ENCODE results near the gene PIGV.
A peak's percentile ranks its signal among the peaks of the same experiment; 100 is the strongest.
"Not testable (repeated sequence)": the region's sequence is repeated elsewhere in the genome, so short reads cannot be mapped to it uniquely, and the experiment has no call there.

The PIGV gene

DNA sequence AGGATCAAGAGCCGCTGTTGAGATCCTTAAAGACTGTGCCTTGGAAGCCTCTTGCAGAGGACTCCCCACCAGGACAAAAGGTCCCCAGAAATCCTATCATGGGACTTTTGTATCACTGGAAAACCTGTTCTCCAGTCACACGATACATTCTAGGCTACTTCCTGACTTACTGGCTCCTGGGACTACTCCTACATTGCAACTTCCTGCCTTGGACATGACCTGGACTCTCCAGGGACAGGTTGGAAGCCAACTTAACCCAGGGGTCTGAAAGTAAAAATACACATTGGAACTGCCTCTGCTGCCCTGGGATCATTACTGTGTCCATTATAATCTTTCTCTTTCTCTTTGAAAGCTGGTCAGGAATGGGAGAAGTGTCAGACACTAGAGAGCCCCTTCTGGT lies 9.9 kb downstream of the PIGV start:
- DNase-seq, result no peak

DNA sequence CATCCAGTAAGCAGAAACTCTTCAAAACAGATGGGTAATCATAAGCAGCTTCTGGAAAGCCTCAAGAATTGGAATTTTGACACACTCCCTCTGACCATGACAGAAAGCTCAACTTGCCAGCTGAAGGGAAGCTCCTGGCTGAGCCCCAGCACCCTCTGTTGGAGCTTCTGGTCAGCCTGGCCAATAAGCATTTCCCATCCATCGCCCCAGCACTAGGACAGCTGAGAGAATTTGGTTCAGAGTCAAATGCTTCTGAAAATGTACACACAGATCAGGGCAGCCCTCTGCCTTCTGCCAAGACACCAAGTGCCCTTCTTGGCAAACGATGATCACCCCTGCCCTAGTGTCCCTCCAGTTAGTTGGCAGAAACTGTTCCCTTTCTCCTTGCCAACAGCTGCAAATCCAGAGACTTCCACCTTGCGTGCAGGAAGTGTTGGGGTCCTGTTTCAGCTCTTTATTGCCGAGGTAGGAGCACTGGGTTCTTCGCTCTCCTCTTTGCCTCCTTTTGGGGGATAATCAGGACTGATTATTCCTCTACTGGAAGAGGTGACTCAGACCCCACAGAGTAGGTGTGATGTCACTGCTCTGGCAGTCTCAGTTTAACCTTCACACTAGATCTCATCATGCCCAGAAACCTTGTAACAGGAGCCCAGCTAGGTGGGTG lies 11.9 kb downstream of the PIGV start:
- no peak for DNase-seq

DNA sequence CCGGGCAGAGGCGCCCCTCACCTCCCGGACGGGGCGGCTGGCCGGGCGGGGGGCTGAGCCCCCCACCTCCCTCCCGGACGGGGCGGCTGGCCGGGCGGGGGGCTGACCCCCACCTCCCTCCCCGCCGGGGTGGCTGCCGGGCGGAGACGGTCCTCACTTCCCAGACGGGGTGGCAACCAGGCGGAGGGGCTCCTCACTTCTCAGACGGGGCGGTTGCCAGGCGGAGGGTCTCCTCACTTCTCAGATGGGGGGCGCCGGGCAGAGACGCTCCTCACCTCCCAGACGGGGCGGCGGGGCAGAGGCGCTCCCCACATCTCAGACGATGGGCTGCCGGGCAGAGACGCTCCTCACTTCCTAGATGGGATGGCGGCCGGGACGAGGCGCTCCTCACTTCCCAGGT lies 16.2 kb downstream of the PIGV start:
- not testable (repeated sequence) for DNase-seq

DNA sequence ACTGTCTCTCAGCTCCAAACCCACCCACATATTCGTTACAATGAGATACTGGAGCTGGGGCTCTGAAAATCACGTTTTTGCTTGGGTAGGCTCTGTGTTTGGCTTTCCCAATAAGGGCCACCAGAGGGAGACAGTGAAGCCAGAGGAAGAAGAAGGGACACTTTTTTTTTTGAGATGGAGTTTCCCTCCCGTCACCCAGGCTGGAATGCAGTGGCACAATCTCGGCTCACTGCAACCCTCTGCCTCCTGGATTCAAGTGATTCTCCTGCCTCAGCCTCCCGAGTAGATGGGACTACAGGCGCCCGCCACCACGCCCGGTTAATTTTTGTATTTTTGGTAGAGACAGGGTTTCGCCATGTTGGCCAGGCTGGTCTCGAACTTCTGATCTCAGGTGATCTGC lies 22.4 kb downstream of the PIGV start:
- peak; percentile 66 for DNase-seq

DNA sequence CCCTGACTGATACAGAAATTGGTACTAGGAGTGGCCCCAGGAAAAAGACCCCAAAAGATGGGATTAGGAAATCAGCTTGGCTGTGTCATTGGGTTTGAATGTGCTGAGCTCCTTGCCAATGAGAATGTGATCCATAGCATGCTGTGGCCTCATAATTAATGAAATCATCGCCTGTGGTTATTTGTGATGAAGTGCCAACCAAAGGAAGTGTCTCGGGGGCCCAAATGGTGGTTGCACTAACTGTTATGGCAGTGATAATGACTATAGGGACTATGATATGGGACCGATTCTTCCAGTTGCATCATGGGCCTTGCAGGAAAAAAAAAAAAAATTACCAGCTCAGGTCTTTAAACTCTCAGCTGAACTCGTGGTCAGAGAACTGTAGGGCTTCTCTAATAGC lies 23.3 kb downstream of the PIGV start:
- DNase-seq, result no peak

DNA sequence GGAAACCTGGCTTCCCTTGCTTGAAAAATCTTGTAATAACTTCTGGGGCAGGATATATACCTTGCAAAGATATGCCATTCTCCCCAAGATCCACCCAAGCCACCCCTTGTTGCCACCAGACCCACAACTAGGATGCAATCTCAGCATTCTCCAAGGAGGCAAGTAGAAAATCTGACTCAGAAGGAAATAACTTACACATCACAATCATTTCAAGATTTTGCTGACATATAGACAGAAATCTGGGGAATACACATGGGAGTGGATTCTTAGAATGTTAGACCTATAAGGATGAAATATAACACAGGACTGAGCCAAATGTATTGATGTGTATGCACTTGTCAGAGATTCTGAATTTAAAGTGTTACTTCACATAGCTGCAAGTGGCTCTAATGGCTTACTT lies 24.0 kb downstream of the PIGV start:
- DNase-seq, result no peak

DNA sequence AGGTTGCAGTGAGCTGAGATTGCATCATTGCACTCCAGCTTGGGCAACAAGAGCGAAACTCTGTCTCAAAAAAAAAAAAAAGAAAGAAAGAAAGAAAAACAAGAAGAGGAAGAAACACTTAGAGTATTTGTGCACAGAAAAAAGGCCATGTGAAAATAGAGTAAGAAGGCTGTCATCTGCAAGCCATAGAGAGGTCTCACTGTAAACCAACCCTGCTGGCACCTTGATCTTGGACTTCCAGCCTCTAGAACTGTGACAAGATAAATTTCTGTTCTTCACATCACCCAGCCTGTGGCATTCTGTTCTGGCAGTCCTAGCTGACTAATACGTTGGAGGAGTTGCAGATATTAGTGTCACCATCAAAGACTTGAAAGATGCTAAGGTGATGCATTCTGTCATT lies 26.6 kb downstream of the PIGV start:
- no peak for DNase-seq

DNA sequence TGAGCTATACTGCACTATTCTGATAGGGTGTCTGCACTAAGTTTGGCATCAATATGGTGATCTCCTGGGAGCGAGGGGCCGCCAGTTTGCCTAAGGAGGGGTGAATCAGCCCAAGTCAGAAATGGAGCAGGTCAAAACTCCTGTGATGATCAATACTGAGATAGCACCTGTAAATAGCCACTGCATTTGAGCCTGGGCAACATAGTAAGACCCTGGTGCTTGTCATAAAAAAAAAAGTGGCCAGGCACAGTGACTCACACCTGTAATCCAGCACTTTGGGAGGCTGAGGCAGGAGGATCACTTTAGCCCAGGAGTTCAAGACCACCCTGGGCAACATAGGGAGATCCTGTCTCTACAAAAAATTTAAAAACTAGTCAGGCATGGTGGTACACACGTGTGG lies 27.1 kb downstream of the PIGV start:
- DNase-seq, result no peak

DNA sequence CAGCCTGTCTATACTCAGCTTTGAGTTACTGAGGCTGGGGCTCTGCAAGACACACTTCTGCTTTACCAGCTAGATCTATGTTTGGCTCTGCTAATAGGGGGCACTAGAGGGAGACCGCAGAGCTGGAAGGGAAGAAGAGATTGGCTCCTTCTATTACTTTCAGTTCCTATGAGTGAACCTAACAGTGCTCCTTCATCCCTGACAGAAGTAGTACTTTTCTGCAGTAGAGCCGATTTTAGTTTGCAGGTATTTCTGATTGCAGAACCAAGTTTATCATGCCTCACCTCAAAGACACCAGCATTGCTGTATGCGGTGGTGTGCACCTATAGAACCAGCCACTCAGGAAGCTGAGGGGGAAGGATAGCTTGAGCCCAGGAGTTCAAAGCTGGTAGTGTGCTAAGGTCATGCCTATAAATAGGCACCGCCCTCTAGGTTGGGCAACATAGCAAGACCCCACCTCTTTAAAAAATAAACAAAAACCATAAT lies 33.1 kb downstream of the PIGV start:
- DNase-seq, result peak; percentile 6

DNA sequence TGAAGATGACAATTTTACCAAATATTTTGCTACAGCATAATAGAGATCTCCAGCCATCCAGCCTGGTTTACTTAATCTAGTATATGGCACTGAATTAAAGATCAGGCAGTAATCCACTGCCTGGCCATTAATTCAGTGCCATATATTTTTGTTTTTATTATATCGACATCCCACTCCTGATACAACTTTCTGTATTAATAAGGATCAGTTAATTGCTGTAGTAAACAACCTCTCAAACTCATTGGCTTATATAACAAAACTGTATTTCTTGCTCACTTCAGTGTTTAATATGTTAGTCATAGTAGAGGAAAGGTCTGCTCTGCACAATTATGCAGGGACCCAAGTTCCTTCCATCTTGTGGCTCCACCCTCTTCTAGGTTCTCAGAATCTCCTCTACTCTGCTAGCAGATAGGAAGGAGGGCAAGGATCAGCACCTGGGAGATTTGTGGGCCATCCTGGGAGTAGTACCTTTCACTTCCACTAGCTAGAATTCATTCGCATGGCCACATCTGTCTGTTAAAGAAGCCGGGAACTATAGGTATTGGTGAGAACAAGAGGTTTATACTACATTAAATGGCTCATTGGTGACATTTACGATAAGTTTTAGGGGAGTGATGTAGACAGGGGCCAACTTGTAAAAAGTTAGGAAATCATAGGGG lies 35.1 kb downstream of the PIGV start:
- no peak for DNase-seq

DNA sequence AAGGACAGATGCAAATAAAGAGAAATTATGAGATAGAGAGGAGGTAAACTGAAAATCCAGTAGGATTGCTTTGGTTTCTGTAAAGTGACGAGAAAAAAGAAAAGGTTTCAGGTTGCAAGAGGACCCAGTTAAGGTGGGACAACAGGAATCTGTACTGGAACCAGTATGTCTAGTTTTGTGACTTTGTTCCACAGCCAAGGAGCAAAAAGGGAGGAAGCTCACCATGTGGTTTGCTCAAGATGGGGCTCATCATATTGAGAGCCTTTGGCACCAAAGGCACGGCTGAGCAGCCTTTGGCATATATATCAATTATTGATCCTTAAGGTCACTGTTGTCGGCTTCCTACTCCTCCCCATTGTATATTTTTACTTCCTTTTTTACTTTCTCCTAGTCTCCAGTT lies 37.0 kb downstream of the PIGV start:
- no peak for DNase-seq

DNA sequence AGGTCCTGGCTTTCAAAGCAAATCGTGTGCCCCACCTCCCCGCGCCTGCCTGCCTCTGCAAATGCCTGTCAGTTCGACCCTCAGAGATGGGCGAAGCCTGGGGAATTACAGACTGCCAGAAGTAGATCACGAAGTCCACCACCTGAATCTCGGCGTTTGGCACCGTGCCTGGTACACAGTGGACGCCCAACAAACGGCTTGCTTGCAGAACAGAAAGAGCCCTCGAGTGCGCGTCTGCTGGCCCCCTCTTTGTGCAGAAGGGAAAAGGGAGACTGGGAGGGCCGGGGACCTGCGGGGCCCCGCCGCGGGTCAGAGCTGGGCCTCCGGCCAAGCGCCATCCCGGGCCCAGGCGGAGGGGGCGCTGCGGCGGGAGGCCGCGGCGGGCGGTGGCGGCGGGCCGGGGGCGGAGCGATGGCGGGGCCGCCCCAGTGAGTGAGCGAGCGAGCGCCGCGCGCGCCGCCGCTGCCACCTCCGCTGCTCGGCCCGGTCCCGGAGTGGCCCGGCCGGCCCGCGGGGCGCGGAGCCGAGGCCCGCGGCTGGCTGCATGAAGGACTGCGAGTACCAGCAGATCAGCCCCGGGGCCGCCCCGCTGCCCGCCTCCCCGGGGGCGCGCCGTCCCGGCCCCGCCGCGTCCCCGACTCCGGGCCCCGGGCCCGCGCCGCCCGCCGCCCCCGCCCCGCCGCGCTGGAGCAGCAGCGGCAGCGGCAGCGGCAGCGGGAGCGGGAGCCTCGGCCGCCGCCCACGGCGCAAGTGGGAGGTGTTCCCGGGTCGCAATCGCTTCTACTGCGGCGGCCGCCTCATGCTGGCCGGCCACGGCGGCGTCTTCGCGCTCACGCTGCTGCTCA lies 38.7 kb downstream of the PIGV start, which contains the start of gene ZDHHC18:
ZDHHC18 (plus strand) TSS at position 428 of the 845 bp plus-strand sequence; CDS start at position 545, 117 bp downstream.
- peak; percentile 71 for DNase-seq

DNA sequence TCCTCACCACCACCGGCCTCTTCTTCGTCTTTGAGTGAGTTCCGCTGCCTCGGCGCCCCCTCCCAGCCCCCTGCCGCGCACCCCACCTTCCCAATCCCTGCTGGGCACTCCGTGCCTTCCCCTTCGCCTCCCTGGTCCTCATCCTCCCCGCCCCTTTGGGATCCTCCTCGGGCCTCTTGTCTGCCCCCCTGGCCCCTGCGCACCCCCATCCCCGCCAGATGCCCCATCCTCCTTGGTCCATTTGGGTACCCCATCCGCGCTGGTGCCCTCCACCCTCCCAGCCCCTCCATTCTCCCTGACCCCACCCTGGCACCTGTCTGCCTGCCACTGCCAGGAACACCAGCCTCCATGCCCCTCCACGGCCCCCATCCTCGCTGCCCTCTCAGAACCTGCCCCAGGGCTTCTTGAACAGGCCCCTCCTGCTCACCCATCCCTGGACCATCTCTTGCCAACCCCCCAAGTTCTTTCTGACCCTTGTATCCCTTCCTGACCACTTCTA lies 39.4 kb downstream of the PIGV start:
- DNase-seq, result no peak

DNA sequence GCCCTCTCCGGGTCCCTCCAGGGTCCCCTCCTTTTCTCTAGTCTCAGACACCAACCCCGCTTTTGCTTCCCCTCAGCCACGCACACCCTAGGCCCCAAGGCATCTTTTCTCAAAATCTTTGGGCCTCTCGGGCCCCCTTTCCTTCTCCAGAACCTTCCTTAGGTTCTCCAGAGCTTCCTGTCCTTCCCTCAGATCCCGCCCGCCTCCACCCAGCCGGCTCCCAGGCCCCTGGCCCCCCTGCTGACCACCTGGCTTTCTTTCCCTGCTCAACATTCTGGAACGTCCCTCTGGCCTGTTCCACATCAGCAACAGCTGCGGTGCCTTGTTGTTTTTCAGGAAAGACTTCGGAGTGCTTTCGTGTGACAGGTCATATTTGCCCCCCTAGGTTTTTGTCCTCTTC lies 39.9 kb downstream of the PIGV start:
- no peak for DNase-seq

DNA sequence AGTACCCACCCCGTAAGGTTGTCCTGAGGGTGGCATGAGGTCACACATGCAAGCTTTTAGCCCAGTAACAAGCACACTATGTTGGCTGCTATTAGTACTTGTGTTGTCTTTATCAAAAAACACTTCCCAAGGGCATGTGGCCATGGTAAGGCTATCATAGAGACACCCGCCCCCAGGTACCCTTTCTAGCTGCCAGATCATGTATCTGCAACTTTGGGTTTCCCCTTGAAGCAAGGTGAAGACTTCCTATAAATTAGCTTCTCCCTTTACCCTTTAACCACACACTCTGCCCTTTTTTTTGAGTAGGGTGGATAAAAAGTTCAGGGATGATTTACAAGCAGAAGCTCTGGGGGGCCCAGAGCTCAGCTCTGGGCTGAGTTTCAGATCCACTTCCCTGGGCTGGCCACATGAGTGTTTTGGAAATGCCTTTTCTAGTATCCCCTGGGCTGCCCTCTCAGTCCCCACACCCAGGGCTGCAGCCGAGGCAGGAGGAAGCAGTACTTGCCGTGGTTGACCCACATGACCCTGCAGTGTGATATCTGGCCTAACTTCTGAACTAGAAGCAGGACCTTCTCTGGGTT lies 40.8 kb downstream of the PIGV start:
- DNase-seq, result no peak

DNA sequence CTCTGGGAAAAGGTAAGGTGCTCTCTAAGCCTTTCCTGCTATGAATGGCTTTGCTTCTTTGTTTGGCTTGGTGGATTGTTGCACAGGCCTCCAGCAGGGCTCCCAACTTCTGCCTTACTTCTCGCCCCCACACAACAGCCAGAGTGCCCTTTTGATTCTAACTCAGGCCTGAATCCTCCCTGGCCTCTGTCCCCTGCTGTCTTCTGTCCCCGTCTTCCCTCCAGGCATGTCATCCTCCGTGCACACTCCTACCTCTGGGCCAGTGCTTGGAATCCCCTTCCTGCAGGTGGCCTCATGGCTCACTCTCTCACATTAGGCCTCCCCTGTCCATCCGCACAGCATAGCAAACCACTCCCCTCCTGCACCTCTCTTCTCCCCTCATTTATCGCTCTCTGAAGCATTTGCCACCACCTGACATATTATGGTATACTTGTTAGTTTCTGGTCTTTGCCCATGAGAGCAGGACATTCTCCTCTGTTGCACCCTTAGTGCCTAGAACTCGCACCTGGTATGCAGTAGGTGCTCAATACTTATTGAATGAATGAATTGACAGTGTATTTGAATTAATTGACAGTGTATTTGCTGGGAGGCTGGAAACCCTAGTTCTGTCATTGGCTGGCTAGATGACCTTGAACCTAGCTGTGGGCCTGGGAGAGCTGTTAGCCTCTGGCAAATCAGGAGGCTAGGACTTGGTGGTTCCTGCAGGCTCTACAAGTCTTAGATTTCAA lies 41.6 kb downstream of the PIGV start:
- DNase-seq, result no peak

DNA sequence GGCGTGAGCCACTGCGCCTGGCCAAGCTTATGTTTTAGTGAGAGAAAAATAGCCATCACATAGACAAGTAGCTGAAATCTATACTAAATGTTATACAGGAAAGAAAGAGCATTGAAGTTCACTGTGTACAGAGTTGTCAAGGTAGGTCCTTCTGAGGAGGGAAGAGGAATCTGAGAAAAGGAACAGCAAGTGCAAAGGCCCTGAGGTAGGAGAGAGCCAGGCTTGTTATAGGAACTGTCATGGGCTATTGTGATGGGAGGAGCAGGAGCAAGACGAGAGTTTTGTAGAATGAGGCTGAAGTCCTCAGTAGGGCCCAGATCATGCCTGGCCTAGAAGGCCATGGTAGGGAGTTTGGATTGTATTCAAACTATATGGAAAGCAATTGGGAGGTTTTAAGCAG lies 43.3 kb downstream of the PIGV start:
- DNase-seq, result no peak

DNA sequence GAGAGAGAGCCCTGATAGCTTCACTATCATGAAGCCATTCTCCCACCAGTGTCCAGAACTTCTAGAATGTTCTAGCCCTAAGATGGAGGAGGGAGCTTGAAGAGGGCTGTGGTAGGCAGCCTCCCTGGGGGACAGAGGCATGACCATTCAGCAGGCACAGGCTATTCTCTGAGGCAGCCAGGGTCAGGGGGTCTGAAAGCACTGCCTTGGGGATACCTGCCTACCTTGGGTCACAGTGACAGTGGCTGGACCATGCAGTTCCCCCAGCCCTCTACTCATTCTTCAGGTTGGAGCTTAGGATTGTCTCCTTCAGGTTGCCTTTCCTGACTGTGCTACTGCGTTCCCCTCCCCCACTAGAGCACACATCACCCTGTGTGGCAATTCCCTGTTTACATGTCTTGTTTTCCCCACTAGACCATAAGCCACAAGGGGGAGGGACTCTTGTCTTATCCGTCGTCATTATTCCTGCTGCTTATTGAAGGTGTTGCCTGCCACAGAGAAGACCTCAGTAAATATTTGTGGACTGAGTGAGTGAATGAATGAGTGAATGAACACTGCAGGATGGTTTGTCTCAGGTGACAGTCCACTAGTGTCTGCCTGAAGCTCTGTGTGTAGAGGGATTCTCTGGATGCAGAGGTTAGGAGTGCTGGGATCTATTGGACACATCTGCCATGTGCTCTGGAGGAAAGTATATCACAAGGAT lies 43.9 kb downstream of the PIGV start:
- DNase-seq, result no peak

DNA sequence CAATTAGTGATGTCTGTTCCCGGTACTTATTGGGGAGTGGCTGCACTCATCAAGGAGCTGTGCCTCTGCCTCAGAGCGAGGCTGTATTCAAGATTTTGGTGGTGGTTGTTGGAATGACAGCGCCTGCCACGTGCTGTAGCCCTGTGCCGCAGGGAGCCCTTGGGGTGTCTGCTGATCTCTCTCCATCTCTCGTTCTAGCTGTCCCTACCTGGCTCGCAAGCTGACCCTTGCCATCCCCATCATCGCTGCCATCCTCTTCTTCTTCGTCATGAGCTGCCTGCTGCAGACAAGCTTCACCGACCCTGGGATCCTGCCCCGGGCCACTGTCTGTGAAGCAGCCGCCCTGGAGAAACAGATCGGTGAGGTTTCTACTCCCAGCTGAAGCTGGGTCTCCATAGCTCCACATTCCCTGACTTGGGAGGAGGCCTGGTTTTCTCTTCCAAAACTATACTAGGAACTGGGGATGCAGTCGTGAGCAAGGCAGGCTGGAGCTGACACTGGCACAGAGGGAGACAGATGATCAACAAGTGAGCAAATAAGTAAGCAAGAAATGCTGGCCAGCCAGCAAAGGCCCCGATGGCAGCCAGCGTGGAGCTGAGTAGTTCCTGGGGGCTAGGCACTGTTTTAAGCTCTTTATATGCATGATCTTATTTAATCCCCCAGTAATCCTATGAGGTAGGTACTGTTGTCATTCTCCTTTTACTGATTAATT lies 44.7 kb downstream of the PIGV start:
- no peak for DNase-seq

DNA sequence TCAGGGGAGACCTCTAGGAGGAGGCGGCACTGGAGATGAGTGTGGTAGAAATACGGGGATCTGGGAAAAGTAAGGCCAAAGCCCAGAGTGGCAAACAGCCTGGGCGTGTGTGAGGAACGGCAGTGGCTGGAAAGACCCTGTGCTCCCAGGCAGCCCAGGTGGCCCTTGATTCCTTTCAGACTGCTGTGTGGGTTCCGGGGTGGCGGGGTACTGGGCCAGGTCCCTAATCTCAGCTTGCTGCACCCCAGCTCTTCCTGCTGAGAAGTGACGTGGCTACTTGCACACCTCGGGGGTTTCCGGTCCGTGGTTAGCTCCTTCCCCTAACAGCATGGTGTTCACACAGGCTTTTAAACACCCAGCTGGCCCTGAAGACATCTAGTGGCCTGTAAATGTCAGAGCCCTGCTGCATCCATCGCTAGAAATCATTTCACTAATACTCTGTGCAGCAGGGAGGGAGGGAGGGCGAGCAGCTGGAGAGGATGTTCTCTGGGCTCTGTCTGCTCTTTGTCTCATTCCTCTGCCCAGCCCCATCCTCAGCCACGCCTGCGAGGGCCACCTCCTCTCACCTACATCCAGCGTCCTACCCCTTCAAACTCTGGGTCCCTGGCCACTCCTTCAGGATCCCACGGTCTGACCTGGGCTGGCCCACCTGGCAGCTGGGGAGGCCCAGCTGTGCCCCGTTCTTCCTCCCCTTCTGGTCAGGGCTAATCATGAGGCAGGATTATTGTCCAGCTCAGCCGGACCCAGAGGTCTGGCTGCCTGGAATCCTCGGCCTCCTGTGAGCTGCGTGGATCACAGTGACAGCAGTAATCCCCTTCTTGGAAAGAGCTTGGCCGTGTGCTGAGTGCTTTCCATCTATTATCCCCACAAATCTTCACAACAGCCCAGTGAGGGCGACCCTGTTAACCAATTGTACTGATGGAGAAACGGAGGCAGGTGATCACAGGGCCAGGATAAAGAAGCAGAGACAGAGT lies 46.0 kb downstream of the PIGV start:
- DNase-seq, result no peak

Measured in NCI-H69 (cell line).